Activated CD8-positive, alpha-beta memory T cell treated with anti-CD3 and anti-CD28 coated beads, Interleukin-2, amount 10 ng/mL, durations not matched to agents 7 days and 5 days (primary cell): ENCODE results near the gene FBXW9. TPM values are rescaled to one million over a fixed set of nuclear protein-coding genes. Genes with fewer than 3 reads are reported as not detected.
"Not testable (repeated sequence)": the region's sequence is repeated elsewhere in the genome, so short reads cannot be mapped to it uniquely, and the experiment has no call there.

Source experiments
- ATAC-seq: fragments of 150-1000 bp; cut with Tn5 transposase; one replicate; pipeline ENCODE4 v1.10.0; 2021; ENCODE audit warnings: moderate library complexity
- CTCF ChIA-PET: fragments of 350-600 bp; sonication (Branson Sonifier 250); formaldehyde crosslinking; loops from one replicate; lab custom pipeline; 2021; ENCODE audit warnings: antibody characterized with exemption; lab: Charles Lee
- DNase-seq: peaks from one replicate; pipeline ENCODE4 v3.0.0-alpha.2; 2020
- H3K27ac Mint-ChIP-seq: one replicate; pipeline ENCODE4 v1.8.0; 2021; ENCODE audit warnings: mild to moderate bottlenecking, mixed read lengths
- H3K27me3 Mint-ChIP-seq: one replicate; pipeline ENCODE4 v1.8.0; 2021; ENCODE audit warnings: mixed read lengths
- H3K36me3 Mint-ChIP-seq: one replicate; pipeline ENCODE4 v1.8.0; 2021; ENCODE audit warnings: mild to moderate bottlenecking, mixed read lengths
- H3K4me1 Mint-ChIP-seq: one replicate; pipeline ENCODE4 v1.8.0; 2021; ENCODE audit warnings: mixed read lengths
- H3K4me3 Mint-ChIP-seq: one replicate; pipeline ENCODE4 v1.8.0; 2021; ENCODE audit warnings: mild to moderate bottlenecking, moderate library complexity, mixed read lengths
- H3K9me3 Mint-ChIP-seq: one replicate; pipeline ENCODE4 v1.8.0; 2022; ENCODE audit warnings: low read depth, mixed read lengths
- total RNA-seq, 2 experiments: library from RNA; stranded (reverse); gene quantifications; one replicate each; pipeline ENCODE4 v1.2.3, GENCODE V29; 2021

Gene FBXW9
- total RNA-seq, 2 experiments from 2014 or later = 5.2 to 6.3 TPM

DNA sequence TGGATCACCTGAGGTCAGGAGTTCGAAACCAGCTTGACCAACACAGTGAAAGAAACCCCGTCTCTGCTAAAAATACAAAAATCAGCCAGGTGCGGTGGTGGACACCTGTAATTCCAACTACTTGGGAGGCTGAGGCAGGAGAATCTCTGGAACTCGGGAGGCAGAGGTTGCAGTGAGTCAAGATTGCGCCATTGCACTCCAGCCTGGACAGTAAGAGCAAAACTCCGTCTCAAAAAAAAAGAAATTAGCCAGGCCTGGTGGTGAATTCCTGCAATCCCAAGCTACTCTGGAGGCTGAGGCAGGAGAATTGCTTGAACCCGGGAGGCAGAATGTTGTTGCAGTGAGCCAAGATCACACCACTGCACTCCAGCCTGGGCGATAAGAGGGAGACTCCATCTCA lies 12.2 kb upstream of the FBXW9 start:
- no peaks in the 10 kb centered on the region for H3K9me3 Mint-ChIP-seq
- no peak for ATAC-seq
- no peak overlapping the region for H3K27ac Mint-ChIP-seq
- no peaks in the 10 kb centered on the region for H3K27me3 Mint-ChIP-seq
- no peak overlapping the region for H3K4me3 Mint-ChIP-seq
- CTCF ChIA-PET = interaction anchor here (0.5 to 1.5 kb wide), 3 partner anchors 28 to 141 kb away, joined by 3 to 4 read pairs (median 3); no protein-coding TSS in a partner anchor
- DNase-seq = no peak
- peaks cover 36% of the 10 kb centered on the region for H3K36me3 Mint-ChIP-seq
- H3K4me1 Mint-ChIP-seq = no peaks in the 10 kb centered on the region

- peaks cover 49% of the 10 kb centered on the region for H3K36me3 Mint-ChIP-seq
Measured at GRCh38 chr19:12706332-12706718, 9.9 kb upstream of the FBXW9 start.

DNA sequence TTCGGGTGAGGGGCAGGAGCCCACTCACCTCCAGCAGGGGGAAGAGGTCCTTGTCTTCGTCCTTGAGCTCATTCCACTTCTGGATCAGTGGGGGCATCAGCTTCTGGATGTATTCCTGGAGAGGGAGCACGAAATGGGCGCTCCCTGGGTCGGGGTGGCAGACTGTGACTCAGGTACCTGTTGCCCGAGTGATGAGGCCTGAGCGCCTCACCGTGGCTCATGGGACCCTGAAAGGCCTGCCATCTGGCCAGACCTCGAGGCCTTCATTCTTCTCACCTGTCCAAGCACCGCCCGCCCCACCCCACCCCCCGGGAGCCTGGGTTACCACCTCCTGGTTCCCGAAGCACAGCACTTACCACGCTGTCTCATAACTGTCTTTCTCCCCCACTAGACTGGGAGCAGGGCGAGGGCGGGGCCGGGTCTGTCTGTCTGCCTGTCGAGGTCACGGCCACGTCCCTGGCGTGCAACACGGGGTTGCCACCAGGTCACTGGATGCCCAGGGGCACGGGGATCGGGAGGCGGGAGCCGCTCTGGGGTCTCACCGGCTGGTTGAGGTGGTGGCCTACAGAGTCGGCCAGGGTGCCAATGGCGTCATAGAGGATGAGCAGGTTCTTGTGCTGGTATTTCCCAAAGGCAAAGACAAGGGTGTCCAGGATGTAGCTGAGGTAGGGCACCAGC lies 9.4 kb upstream of the FBXW9 start:
- Mint-ChIP-seq H3K27me3 (no peaks in the 10 kb centered on the region), H3K36me3 (peaks cover 51% of the 10 kb centered on the region), H3K4me3 (no peak overlapping the region), H3K9me3 (no peaks in the 10 kb centered on the region), H3K27ac (peak overlapping the region; percentile 26), H3K4me1 (no peaks in the 10 kb centered on the region)
- DNase-seq (no peak), ATAC-seq (no peak)
- CTCF ChIA-PET = interaction anchor here (1.1 kb wide), 1 partner anchor 52 kb away, joined by 3 read pairs; no protein-coding TSS in a partner anchor

More at GRCh38 chr19:12706332-12706718, 9.9 kb upstream of the FBXW9 start:
- DNase-seq = no peak
- ATAC-seq = no peak
- Mint-ChIP-seq H3K27ac (no peak overlapping the region), H3K27me3 (no peaks in the 10 kb centered on the region), H3K9me3 (no peaks in the 10 kb centered on the region), H3K4me3 (no peak overlapping the region), H3K4me1 (no peaks in the 10 kb centered on the region)
- CTCF ChIA-PET = interaction anchor here (1.1 kb wide), 1 partner anchor 51 kb away, joined by 3 read pairs; no protein-coding TSS in a partner anchor

DNA sequence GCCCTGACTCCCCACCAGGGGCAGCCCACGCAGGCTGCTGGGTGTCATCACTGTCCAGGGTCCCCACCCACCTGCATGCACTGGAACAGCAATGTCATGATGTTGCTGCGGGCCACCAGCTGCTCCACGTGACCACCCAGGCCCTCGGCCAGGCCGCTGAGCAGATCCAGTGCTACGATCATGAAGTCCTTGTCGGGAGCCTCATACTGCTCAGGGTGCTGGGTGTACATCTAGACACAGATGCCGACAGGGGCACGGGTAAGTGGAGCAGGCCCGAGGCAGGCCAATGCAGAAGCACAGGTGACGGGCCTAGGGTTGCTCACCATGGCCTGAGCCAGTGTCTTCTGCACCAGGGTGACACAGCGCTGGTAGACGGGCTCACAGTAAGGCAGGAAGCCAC lies 8.7 kb upstream of the FBXW9 start:
- CTCF ChIA-PET = interaction anchor here (0.7 kb wide), 1 partner anchor 68 kb away, joined by 3 read pairs; no protein-coding TSS in a partner anchor
- no peak for ATAC-seq

DNA sequence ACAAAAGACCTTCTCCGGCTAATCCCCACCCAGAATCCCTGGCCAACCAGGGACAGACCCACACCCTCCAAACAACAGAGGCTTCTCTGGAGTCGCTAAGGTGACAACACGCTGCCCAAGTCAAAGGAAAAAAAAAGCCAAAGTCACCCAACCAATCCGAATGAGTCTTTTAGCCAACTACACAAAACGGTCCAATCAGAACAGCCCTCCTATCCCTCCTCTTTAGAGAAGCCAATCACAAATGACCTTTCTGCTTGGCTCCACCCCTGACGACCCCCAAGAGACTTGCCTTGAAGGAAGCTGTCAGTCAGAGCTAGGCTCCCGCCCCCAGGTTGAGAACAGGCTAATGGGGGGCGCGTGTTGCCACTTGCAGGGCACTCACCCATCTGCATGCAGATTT lies 6.6 kb upstream of the FBXW9 start:
- DNase-seq = no peak
- H3K4me1 Mint-ChIP-seq = peaks cover 4% of the 10 kb centered on the region
- H3K9me3 Mint-ChIP-seq = no peaks in the 10 kb centered on the region
- H3K27ac Mint-ChIP-seq = no peak overlapping the region
- ATAC-seq = peak; percentile 21
- CTCF ChIA-PET = interaction anchor here (0.8 kb wide), 1 partner anchor 55 kb away, joined by 3 read pairs; no protein-coding TSS in a partner anchor
- H3K36me3 Mint-ChIP-seq = peaks cover 45% of the 10 kb centered on the region
- H3K4me3 Mint-ChIP-seq = no peak overlapping the region
- no peaks in the 10 kb centered on the region for H3K27me3 Mint-ChIP-seq

More for the DNA sequence above, 8.7 kb upstream of the FBXW9 start:
- H3K36me3 Mint-ChIP-seq = peaks cover 48% of the 10 kb centered on the region
- no peaks in the 10 kb centered on the region for H3K9me3 Mint-ChIP-seq
- no peak overlapping the region for H3K27ac Mint-ChIP-seq
- no peaks in the 10 kb centered on the region for H3K4me1 Mint-ChIP-seq
- H3K4me3 Mint-ChIP-seq = no peak overlapping the region
- no peak for DNase-seq
- no peaks in the 10 kb centered on the region for H3K27me3 Mint-ChIP-seq

DNA sequence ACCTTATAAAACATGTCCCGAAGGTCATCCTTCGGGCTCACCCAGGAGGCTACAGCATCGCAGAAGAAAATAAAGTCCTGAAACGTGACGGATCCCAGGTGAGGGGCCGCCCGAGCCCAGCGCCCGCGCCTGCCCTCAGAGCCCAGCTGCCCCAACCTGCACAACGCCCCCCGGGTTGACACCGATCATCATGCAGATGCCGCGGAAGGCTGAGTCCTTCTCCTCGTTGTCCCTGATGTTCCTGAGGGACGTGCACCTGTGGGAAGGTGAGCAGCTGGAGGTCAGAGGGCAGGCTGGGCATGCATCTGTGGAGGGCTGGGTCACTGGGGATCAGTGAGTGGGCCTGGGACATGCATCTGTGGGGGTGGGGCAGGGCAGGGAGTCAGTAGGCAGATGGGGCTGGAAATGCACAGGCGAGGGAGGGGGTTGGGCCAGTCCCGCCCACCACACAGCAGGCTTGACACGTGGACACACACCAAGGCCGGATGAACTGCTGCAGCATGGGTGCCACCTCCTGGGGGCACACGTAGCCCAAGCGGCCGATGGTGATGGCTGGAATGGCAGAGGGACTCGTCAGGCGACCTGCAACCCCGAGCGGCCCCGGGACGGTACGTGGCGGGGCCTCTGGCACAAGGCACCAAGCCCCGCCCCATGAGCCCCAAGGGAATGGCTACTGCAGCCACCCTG lies 5.3 kb upstream of the FBXW9 start:
- H3K4me1 Mint-ChIP-seq = peaks cover 7% of the 10 kb centered on the region
- CTCF ChIA-PET = no interaction called here
- H3K36me3 Mint-ChIP-seq = peaks cover 43% of the 10 kb centered on the region
- H3K4me3 Mint-ChIP-seq = no peak overlapping the region
- ATAC-seq = no peak
- no peaks in the 10 kb centered on the region for H3K9me3 Mint-ChIP-seq
- H3K27ac Mint-ChIP-seq = no peak overlapping the region
- H3K27me3 Mint-ChIP-seq = no peaks in the 10 kb centered on the region
- no peak for DNase-seq

DNA sequence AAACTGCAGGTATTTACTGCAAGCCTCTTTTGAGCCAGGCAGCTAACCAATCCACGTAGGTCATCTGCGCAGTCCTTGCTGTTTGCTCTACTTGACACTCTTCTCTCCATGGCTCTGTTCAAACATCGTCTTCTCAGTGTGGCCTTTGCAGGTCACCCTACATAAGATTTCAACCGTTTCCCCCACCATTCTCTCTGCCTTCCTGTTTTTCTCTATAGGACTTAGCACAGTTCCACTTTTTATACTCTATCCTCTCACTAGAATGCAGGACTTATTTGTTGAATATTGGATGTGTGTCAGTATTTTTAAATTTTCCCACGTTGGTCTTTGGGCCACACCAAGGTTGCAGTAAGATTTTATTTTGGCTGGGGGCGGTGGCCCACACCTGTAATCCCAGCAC lies 1.7 kb upstream of the FBXW9 start:
- Mint-ChIP-seq H3K27ac (peak overlapping the region; percentile 69), H3K36me3 (peaks cover 21% of the 10 kb centered on the region), H3K27me3 (no peaks in the 10 kb centered on the region), H3K9me3 (no peaks in the 10 kb centered on the region), H3K4me1 (peaks cover 26% of the 10 kb centered on the region), H3K4me3 (peak overlapping the region; percentile 58)
- ATAC-seq (no peak), DNase-seq (no peak)
- CTCF ChIA-PET = interaction anchor here (2.3 kb wide), 1 partner anchor 60 kb away, joined by 6 read pairs; no protein-coding TSS in a partner anchor

GRCh38 chr19:12697425-12697824 lies 994 bp upstream of the FBXW9 start:
- not testable (repeated sequence) for ATAC-seq, H3K27me3 Mint-ChIP-seq, DNase-seq, H3K9me3 Mint-ChIP-seq
- CTCF ChIA-PET = interaction anchor here (1.4 to 2.8 kb wide), 5 partner anchors 17 to 99 kb away, joined by 3 to 15 read pairs (median 4); partner anchors contain the start of gene TRIR
- Mint-ChIP-seq H3K4me3 (peak overlapping the region; percentile 38), H3K27ac (peak overlapping the region; percentile 98), H3K4me1 (peaks cover 26% of the 10 kb centered on the region), H3K36me3 (peaks cover 18% of the 10 kb centered on the region)

DNA sequence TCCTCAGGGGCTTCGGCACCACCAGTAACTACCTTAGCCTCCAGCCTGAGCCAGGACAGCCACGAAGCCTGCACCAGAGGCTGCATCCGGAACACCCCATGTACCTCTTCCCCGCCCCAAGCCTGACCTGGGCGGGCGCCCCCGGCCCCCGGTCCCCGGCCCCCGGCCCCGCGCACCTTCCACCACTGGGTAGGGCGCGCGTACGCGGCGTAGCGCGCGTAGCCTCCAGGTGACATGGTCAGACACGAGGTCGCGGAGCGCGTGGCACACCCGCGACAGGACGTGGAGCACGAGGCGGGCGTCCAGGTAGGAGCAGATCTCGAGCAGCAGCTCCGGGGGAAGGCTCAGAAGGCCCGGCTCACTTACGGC lies 450 bp downstream of the FBXW9 start:
- DNase-seq = peak; percentile 50
- H3K27ac Mint-ChIP-seq = peak overlapping the region; percentile 98

GRCh38 chr19:12695514-12695913 lies 917 bp downstream of the FBXW9 start:
- CTCF ChIA-PET = interaction anchor here (0.5 to 2.8 kb wide), 6 partner anchors 18 to 734 kb away, joined by 3 to 15 read pairs (median 4); partner anchors contain the start of genes TNPO2 and TRIR
- H3K9me3 Mint-ChIP-seq = no peaks in the 10 kb centered on the region
- H3K27ac Mint-ChIP-seq = peak overlapping the region; percentile 68
- DNase-seq (no peak), ATAC-seq (no peak)
- H3K36me3 Mint-ChIP-seq = peaks cover 3% of the 10 kb centered on the region
- peaks cover 26% of the 10 kb centered on the region for H3K4me1 Mint-ChIP-seq
- no peaks in the 10 kb centered on the region for H3K27me3 Mint-ChIP-seq
- H3K4me3 Mint-ChIP-seq = peak overlapping the region; percentile 73

More for the DNA sequence above, 450 bp downstream of the FBXW9 start:
- peak; percentile 32 for ATAC-seq
- Mint-ChIP-seq H3K9me3 (no peaks in the 10 kb centered on the region), H3K36me3 (peaks cover 7% of the 10 kb centered on the region), H3K4me3 (peak overlapping the region; percentile 83), H3K27me3 (no peaks in the 10 kb centered on the region), H3K4me1 (peaks cover 26% of the 10 kb centered on the region)
- CTCF ChIA-PET = interaction anchor here (0.5 to 2.8 kb wide), 9 partner anchors 18 to 734 kb away, joined by 3 to 15 read pairs (median 5); partner anchors contain the start of genes TNPO2 and TRIR

- peaks cover 3% of the 10 kb centered on the region for H3K36me3 Mint-ChIP-seq
- H3K9me3 Mint-ChIP-seq = no peaks in the 10 kb centered on the region
- DNase-seq (peak; percentile 53), ATAC-seq (no peak)
- no peaks in the 10 kb centered on the region for H3K27me3 Mint-ChIP-seq
- CTCF ChIA-PET = interaction anchor here (0.8 to 2.8 kb wide), 5 partner anchors 18 to 39 kb away, joined by 3 to 15 read pairs (median 6); partner anchors contain the start of genes TNPO2 and TRIR
- H3K4me1 Mint-ChIP-seq = peaks cover 26% of the 10 kb centered on the region
- H3K27ac Mint-ChIP-seq = no peak overlapping the region
- peak overlapping the region; percentile 19 for H3K4me3 Mint-ChIP-seq
Measured at GRCh38 chr19:12695096-12695495, 1.3 kb downstream of the FBXW9 start.

GRCh38 chr19:12694641-12695040 lies 1.8 kb downstream of the FBXW9 start:
- CTCF ChIA-PET = interaction anchor here (1.3 to 2.8 kb wide), 5 partner anchors 18 to 153 kb away, joined by 3 to 15 read pairs (median 6); partner anchors contain the start of gene TRIR
- ATAC-seq (no peak), DNase-seq (no peak)
- Mint-ChIP-seq H3K27me3 (no peaks in the 10 kb centered on the region), H3K27ac (no peak overlapping the region), H3K4me3 (peak overlapping the region; percentile 19), H3K36me3 (peaks cover 3% of the 10 kb centered on the region), H3K4me1 (peaks cover 26% of the 10 kb centered on the region), H3K9me3 (no peaks in the 10 kb centered on the region)

DNA sequence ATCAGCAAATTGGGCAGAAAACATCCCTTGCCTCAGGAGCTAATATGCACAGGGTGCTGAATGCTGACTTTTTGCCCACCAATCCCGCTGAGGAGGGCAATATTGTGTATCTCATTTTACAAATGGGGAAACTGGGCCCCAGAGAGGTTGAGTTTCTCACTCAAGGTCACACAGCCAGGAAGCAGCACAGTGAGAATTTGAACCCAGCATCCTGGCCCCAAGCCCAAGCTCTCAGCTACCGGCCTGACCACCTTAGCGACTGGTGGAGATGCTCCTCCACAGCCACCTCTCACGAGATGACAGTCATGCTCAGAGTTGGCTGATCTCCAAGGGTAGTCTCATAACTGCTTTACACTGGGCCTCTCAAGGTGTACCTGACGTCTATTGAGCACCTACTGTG lies 3.5 kb downstream of the FBXW9 start:
- DNase-seq (no peak), ATAC-seq (no peak)
- H3K36me3 Mint-ChIP-seq = no peaks in the 10 kb centered on the region
- no peaks in the 10 kb centered on the region for H3K27me3 Mint-ChIP-seq
- peaks cover 21% of the 10 kb centered on the region for H3K4me1 Mint-ChIP-seq
- H3K27ac Mint-ChIP-seq = no peak overlapping the region
- no peaks in the 10 kb centered on the region for H3K9me3 Mint-ChIP-seq
- no peak overlapping the region for H3K4me3 Mint-ChIP-seq
- CTCF ChIA-PET = interaction anchor here (1.6 kb wide), 1 partner anchor 21 kb away, joined by 3 read pairs; no protein-coding TSS in a partner anchor
